GM10266 (cell line): Measurements from ENCODE around the gene COQ8A.

Experiments
- DNase-seq: peaks from one replicate; pipeline ENCODE4 v3.0.0; 2012; ENCODE audit errors: extremely low spot score
- TF ChIP-seq, protein P1 (sequence below): IDR thresholded peaks from 2 replicates; pipeline ENCODE4 v1.5.1; 2012; ENCODE audit warnings: mild to moderate bottlenecking, low read depth; ENCODE audit not compliant: control insufficient read depth, insufficient read depth; ENCODE audit errors: missing control alignments

The COQ8A gene

DNA sequence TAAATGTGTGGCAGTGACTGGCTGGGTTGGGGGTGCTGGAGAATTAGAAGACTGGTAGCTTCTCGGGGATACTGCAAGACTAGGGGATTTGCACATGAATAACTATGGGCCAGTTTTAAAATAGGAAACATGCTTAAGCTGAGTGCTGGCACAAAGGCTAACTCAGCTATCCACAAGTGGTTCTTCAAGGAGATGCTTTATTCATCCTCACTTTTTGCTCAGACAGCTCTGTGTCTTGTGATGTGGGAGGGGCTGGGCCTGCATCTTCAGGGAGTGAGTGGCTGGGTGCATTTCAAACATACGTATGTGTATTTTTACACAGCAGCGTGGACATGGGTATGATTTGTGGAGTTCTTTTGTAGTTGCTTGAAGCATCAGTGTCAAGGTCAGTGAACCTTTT lies 2.3 kb downstream of the COQ8A start:
- no peak for DNase-seq
- TF ChIP-seq, protein P1, sequence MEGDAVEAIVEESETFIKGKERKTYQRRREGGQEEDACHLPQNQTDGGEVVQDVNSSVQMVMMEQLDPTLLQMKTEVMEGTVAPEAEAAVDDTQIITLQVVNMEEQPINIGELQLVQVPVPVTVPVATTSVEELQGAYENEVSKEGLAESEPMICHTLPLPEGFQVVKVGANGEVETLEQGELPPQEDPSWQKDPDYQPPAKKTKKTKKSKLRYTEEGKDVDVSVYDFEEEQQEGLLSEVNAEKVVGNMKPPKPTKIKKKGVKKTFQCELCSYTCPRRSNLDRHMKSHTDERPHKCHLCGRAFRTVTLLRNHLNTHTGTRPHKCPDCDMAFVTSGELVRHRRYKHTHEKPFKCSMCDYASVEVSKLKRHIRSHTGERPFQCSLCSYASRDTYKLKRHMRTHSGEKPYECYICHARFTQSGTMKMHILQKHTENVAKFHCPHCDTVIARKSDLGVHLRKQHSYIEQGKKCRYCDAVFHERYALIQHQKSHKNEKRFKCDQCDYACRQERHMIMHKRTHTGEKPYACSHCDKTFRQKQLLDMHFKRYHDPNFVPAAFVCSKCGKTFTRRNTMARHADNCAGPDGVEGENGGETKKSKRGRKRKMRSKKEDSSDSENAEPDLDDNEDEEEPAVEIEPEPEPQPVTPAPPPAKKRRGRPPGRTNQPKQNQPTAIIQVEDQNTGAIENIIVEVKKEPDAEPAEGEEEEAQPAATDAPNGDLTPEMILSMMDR = no peak

- DNase-seq = no peak
- TF ChIP-seq, protein P1 = no peak
Observed at GRCh38 chr1:226943156-226943555, 3.1 kb downstream of the COQ8A start.

DNA sequence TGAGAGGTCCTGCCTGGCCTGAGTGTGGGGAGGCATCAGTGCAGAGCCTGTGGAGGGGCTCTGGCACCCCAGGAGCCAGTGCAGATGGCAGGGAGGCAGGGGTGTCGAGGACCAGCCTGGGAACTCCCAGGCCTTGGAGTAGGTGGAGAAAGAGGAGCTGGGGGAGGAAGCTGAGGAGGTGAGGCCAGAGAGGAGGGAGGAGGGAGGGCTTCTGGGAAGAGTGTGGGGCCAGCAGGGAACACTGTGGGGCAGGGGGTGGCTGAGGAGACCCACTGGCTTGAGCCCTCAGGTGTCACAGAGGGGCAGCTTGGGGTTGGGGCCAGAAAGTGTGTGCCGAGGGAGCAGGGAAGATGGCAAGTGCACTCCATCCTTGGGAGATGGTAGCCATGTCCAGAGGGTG lies 3.8 kb downstream of the COQ8A start:
- no peak for DNase-seq
- TF ChIP-seq, protein P1 = no peak

DNA sequence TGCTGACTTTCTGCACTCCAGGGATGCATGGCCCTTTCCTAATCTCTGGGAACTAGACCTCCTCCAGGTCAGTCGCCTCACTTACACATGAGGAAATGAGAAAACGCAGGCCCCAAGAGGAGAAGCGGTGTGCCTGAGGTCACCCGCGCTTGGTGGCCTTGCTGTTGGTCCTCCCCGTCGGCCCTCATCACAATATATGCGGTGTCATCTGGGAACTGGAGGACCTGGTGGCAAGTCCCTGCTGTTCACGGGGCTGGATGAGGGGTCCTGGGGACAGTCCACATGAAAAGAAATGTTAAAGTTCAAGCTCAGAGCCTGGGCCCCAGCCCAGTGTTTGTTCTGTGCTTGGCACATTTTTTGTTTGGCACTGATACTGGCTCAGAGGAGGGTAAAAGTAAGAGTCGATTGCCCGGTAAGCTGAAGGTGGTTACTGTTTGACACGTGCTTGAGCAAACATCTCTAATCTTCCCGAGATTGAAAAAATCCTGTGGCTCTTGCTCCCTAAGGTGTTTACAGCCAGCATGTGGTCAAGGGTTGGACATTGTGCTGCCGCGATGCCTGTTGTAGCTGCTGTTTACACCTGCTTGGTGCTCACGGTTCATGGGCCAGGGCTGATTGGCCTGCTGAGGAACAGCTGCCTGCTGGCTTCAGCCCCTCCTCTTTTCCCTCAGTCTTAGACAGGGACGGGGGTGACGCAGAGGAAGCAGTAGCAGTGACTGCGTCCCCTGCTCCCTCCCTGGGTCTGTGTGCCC lies 5.2 kb downstream of the COQ8A start:
- TF ChIP-seq, protein P1 = no peak
- DNase-seq = no peak

- DNase-seq = no peak
- TF ChIP-seq, protein P1 = no peak
Observed at GRCh38 chr1:226945858-226946245, 5.8 kb downstream of the COQ8A start.

- no peak for DNase-seq
- TF ChIP-seq, protein P1 = no peak
Observed at GRCh38 chr1:226946285-226946684, 6.2 kb downstream of the COQ8A start.

GRCh38 chr1:226946841-226947240 lies 6.7 kb downstream of the COQ8A start:
- DNase-seq = no peak
- TF ChIP-seq, protein P1 = no peak
